Activated CD4-positive, alpha-beta T cell treated with anti-CD3 and anti-CD28 coated beads, Interleukin-2, amount 50 U/mL, for 1 hour (primary cell): ENCODE data around the gene EIF3I.

ENCODE experiments used
- DNase-seq: peaks from one replicate; pipeline ENCODE4 v3.0.0-alpha.2; 2020

Gene EIF3I

DNA sequence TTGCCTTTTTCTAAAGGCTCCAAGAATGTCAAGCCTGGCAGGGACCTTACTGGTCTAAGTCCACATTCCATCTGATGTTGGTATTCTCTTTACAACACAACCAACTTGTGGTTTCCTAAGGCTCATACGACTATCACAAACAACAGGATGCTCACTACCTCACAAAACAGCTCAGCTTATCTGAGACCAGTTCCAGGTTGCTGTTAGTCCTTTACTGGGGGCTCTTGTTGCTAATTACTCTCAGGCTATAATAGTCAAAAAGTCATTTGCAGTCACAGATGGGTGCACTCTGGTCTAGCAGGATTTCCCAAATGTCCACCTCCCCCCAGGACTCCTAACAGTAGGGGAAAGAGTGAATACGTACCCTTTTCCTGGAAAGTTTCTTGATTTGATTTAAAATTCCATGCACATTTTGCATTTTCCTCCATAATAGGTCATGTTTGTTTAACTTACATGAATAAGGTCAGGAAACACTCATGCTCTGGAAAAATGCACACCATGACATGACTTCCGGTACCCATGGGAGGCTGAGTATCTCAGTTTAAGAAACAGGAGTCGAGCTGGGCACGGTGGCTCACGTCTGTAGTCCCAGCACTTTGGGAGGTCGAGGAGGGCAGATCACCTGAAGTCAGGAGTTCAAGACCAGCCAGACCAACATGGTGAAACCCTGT lies 44.8 kb downstream of the EIF3I start:
- no peak for DNase-seq

DNA sequence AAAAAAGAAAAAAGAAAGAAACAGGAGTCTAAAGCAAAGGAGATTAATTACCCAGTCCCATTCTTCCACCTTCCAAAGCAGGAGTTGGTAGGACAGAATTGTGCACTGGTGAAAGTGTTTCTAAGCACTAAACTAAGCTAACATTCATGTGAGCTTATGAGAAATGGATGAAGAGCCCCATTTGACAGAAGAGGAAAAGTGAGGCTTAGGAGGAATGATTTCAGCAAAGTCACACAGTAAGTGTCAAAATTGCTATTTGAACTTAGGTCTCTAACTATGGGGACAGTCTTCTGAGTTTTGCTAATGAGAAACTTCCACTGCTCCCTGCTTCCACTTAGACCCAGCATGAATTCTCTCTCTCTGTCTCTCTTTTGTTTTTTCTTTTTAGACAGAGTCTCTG lies 47.5 kb downstream of the EIF3I start:
- no peak for DNase-seq

DNA sequence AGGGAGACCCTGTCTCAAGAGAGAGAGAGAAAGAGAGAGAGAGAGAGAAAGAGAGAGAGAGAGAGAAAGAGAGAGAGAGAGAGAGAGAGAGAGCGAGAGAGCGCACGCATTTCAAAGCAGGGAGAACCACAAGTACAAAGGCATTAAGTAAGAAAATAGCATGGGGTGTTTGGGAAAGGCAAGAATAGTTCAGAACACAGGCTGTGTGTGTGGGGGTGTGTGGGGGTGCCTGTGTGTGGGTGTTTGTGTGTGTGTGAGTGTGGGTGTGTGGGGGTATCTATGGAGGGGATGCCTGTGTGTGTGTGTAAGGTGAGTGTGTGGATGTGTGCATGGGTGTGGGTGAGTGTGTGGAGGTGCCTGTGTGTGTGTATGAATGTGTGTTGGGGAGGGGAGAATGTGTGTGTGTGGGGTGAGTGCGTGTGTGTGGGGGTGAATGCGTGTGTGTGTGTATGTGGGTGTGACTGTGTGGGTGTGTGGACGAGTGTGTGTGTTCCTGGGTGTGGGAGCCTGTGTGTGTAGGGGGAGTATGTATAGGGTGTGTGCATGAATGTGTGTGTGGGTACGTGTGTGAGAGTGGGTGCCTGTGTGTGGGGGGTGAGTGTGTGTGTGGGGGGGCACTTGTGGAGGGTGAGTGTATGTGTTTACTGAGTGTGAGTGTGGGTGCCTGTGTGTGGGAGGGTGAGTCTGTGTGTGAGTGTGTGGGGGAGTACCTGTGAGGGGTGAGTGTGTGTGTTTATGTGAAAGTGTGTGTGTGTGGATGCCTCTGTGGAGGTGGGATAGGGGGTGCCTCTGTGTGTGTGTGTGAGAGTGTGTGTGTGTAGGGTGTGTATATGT lies 50.6 kb downstream of the EIF3I start:
- DNase-seq, result no peak

DNA sequence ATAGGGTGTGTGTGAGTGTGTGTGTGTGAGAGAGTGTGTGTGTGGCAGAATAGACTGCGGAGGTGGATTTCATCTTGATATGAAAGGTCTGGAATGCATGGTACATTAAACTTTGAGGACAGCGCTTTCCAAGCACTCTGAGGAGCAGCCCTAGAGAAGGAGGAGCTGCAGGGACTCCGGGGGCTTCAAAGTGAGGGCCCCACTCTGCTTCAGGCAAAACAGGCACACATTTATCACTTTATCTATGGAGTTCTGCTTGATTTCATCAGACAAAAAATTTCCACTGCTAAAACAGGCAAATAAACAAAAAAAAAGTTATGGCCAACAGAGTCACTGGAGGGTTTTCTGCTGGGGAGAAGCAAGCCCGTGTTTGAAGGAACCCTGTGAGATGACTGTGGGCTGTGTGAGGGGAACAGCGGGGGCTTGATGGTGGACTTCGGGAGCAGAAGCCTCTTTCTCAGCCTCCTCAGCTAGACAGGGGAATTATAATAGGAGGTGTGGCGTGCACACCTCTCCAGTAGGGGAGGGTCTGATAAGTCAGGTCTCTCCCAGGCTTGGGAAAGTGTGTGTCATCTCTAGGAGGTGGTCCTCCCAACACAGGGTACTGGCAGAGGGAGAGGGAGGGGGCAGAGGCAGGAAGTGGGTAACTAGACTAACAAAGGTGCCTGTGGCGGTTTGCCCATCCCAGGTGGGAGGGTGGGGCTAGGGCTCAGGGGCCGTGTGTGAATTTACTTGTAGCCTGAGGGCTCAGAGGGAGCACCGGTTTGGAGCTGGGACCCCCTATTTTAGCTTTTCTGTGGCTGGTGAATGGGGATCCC lies 51.4 kb downstream of the EIF3I start:
- DNase-seq, result peak; percentile 83

DNA sequence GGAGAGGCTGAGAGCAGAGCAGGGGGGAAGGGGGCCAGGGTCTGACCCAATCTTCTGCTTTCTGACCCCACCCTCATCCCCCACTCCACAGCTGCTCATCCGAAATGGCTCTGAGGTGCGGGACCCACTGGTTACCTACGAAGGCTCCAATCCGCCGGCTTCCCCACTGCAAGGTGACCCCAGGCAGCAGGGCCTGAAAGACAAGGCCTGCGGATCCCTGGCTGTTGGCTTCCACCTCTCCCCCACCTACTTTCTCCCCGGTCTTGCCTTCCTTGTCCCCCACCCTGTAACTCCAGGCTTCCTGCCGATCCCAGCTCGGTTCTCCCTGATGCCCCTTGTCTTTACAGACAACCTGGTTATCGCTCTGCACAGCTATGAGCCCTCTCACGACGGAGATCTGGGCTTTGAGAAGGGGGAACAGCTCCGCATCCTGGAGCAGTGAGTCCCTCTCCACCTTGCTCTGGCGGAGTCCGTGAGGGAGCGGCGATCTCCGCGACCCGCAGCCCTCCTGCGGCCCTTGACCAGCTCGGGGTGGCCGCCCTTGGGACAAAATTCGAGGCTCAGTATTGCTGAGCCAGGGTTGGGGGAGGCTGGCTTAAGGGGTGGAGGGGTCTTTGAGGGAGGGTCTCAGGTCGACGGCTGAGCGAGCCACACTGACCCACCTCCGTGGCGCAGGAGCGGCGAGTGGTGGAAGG lies 52.6 kb downstream of the EIF3I start:
- no peak for DNase-seq

DNA sequence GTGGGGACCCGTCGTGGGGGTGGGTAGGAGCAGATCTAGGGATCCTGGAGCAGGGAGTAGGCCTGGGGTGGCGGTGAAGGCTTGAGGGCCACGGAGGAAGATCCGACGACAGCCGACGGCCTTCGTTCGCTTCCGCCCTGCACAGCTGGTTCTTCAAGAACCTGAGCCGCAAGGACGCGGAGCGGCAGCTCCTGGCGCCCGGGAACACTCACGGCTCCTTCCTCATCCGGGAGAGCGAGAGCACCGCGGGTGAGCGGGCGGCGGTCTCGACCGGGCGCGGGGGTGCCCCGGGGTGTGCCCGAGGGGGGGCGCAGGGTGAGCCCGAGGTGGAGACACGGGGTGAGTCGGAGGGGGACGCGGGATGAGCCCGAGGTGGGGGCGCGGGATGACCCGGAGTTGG lies 53.2 kb downstream of the EIF3I start:
- no peak for DNase-seq

DNA sequence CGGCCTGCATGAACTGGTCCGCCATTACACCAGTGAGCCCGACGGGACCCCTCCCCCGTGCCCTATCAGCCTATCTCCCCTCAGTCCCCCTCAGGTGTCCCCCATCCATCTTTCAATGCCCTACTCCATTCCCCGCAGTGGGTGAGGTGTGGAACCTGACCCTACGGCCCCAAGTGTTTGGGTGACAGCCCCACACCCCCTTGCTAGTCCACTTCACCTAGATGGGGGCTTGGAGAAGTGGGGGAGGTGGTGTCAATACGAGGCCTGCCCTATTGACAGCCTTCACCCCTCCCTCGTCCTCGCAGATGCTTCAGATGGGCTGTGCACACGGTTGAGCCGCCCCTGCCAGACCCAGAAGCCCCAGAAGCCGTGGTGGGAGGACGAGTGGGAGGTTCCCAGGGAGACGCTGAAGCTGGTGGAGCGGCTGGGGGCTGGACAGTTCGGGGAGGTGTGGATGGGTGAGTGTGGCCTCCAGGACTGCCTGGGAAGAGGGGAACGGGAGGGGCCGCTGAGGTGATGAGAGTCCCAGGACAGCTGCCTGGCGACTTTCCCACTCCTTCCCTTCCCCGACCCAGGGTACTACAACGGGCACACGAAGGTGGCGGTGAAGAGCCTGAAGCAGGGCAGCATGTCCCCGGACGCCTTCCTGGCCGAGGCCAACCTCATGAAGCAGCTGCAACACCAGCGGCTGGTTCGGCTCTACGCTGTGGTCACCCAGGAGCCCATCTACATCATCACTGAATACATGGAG lies 54.0 kb downstream of the EIF3I start:
- no peak for DNase-seq
